CD4-positive, alpha-beta T cell treated with Interleukin-1 beta for 1 hour (primary cell): ENCODE results near the gene ITGB2.

ENCODE experiments used
- DNase-seq, 2 donors: peaks; one replicate each; pipeline ENCODE4 v3.0.0-alpha.2; 2020 to 2022

The ITGB2 gene

GRCh38 chr21:44907966-44908895 is 12.5 kb downstream of the ITGB2 start:
- DNase-seq, result peak in 1 of 2 donors; percentile 52

DNA sequence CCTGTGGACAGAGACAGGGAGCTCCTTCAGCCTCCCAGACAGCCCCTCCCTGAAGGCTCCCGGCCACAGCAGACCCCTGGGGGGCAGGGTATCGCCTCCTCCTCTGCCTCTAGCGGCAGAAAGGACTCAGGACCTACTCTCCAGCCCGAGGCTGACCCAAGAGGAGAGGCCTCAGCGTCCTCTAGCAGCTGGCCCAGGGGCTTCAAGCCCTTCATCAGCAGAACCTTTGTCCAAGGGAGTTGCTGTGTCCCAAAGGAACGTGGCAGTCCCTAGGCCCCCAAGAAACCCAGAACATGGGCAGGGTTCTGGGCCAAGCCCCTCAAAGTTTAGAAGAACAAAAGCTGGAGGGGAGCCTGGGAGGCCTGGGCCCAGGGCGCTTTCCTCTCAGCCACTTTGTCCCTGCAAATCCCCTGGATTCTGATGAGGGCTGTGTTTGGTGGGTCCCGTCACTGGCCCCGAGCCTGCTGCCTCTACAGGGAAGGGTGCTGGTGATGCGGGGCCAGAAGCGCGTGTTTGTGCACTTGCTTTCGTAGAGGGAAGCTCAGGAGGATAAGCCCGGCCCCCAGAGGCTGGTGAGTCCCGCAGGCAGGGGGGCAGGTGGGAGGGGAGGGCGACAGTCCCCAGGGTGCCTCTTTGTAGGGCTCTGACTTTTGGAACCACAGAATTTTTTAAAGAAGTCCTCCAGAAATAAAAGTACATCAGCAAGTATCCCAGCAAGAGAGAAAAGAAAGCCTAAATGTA is 13.3 kb downstream of the ITGB2 start:
- DNase-seq, result no peak

GRCh38 chr21:44905728-44906090 is 15.0 kb downstream of the ITGB2 start:
- no peak for DNase-seq

DNA sequence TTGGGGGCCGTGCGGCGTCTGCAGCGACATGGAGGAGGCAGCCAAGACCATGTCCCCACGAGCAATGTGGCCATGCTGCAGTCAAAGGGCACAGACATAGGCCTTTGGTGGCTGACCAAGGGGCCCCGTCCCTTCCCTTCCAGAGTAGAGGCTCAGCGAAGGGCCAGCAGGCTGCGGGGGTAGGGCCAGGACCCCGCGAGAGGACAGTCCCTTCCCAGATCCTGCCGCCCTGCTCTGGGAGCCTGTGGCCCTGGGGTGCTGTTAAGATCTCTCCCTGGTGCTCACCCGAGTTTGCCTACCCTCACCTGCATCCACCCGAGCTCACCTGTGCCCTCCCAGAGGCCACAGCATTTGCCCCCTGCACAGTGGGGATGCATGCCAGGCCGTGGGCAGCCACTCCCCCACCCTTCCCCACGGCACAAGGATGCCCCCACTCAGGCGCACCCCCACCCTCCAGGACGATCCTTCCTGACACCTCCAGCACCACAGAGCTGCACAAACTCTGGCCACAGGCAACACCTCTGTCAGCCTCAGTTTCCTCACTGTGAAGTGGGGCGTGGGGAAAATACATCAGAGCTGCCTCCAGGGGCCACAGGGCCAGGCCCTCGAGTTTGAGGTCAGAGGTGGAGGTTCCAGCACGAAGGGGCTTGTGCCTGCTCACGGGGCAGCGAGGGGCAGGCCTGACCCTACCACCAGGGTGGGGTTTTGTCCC is 15.5 kb downstream of the ITGB2 start:
- DNase-seq, result no peak

DNA sequence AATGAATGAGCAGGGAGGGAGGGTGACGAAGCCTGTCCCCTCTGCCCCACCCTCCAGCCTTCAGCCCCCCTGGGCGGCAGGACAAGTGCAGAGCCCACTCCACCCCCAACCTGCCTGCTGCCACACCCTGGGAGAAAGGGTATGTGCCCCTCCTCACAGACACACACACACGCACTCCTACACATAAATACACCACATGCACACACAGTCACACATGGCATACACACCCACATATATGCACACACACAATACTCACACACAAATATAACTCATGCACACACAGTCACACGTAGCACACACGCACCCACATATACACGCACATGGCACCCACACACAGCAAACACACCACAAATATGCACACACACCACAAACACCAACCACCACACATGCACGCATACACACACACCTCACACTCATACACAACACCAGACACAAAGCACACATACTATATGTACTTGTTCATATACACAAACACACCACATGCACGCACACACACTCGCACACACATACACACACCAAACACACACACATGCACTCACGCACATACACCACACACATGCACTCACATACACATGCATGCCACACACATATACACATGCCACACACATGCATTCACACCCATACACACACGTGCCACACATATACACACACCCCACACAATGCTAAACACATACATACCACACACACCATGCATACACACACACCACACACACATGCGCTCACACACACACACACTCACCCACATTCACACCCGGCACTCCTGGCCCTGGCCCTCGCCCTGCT is 16.4 kb downstream of the ITGB2 start:
- DNase-seq, result no peak

DNA sequence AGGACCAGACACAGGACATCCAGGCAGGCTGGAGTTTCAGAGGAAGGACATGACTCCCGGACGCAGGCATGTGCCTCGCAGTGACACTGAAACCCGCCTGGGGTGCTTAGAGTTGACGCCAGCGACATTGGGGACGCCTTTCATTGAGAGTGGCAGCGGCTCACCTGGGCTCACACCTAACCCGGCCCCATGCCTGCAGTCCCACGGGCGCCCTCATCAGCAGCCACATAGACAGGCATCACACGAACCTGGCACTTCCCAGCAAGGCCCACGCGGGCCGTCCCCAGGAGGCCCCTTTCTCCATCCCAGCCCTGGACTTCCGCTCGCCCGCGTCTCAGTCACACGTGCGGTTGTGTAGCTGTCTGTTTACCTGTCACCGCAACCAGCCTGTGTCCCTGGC is 17.0 kb downstream of the ITGB2 start:
- DNase-seq, result no peak

GRCh38 chr21:44903050-44903685 is 17.5 kb downstream of the ITGB2 start:
- no peak for DNase-seq

DNA sequence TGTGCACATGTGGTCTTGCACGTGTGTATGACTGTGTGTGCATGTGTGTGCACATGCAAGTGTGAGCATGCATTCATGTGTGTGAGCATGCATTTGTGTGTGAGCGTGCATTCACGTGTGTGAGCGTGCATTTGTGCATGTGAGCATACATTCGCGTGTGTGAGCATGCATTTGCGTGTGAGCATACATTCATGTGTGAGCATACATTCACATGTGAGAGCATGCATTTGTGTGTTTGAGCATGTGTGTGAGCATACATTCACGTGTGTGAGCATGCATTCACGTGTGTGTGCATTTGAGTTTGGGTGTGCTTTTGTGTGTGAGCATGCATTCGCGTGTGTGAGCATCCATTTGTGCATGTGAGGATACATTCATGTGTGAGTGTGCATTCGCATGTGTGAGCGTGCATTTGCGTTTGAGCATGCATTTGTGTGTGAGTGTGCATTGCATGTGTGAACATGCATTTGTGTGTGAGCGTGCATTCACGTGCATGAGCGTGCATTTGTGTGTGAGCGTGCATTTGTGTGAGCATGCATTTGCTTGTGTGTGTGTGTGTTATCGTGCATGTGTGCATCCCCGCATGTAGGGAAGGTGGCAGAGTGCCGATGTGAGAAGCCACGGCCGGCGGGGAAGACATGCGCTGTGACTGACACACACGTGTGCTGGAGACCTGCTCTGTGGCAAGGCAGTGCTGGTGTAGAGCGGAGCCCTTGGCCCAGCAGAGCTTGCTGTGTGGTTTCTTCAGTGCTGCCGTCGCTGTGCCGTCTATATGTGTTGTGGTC is 18.2 kb downstream of the ITGB2 start:
- no peak for DNase-seq

DNA sequence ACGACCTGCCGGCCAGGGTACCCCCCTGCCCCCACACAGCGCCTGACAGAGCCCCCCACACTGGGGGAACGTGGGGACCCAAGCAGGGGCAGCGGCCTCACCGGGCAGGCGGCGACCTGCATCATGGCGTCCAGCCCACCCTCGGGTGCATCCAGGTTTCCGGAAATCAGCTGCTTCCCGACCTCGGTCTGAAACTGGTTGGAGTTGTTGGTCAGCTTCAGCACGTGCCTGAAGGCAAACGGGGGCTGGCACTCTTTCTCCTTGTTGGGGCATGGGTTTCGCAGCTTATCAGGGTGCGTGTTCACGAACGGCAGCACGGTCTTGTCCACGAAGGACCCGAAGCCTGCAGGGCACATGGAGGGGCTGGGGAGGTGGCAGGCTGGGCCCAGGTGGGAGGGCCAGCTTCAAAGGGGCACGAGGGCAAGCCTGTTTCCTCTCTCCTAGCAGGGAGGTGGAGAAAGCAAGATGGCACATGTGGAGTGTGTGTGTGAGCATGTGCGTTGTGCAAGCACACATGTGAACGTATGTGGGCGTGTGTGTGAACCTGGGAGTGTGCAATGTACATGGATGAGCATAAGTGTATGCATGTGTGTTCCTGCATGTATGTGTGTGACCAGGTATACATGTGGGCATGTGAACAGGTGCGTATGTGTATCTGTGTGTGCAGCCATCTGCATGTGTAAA is 19.2 kb downstream of the ITGB2 start:
- DNase-seq, result no peak

- DNase-seq, result no peak
Observed at GRCh38 chr21:44900559-44901251, 20.0 kb downstream of the ITGB2 start.

DNA sequence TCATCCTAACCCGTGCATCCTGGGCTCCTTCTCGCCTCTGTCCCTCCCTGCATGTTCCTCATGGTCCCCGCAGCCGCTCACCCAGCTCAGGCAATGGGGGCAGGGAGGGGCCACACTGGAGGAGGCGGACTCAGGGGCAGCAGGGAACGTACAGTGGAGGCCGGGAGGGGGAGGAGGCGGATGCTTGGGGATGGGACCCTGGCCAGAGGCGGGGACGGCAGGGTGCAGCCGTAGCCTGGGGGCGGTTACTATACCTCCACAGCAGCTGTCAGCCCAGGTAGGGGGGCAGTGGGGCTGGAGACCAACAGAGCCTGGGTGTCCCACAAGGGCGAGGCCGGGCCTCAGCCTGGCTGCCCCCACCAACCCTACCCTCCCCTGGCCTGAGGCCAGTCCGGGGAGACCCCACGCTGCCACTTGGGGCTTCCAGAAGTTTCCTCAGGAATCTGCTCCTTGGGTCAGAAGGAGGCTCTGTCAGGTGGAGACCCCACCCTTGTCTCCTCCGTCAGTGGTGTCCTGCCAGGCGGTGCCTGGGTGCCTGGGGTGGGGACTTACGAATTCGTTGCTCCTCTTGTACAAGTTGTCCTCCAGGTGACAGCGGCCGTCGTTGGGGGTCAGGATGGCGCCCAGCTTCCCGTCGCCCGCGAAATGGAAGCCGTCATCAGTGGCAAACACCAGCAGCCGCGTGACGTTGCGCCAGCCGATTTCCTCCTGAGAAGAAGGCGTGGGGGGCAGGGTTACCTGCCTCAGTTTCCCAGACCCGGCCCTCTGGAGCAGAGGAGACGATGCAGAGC is 20.7 kb downstream of the ITGB2 start:
- DNase-seq, result no peak

DNA sequence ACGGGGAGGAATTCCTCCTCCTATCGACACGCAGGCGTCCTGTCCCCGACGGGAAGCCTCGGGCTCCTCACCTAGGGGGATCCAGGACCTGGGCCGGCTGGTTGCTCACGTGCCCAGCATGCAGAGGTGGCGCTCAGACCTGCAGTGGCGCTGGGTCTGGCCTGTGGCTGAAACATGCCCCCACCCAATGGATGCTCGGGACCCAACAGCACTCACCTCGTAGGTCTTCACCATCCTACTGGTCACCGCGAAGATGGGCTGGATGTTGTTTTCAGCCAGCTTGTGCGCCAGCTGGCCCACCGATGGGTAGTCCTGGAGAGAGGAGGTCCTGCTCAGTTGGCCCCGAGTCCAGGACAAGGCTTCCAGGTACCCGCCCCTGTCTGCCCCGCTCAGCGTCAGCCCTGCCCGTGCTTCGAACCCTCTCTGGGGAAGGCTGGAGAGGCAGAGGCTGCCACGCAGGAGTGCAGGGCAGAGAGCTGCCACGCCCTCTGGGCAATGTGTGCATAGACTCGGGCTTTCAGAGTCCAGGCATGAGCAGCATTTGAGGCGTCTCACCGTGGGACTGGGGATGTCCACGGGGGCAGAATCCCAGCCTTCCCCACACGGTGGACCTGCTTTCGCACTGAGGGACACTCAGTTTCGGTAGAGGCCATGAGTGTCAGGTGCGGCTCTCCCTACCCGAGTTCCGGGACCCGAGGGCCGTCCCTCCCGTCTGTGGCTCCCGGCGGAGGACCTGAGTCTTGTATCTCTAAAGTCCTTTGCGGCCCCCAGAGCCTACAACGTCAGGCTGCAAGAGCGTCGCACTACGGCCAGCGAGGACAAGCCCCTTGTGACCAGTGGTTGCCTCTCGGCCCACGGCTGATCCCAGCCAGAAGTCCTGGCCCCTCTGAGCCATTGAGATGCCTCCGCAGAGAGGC is 21.6 kb downstream of the ITGB2 start:
- no peak for DNase-seq

- DNase-seq, result no peak
Observed at GRCh38 chr21:44898011-44898488, 22.6 kb downstream of the ITGB2 start.

DNA sequence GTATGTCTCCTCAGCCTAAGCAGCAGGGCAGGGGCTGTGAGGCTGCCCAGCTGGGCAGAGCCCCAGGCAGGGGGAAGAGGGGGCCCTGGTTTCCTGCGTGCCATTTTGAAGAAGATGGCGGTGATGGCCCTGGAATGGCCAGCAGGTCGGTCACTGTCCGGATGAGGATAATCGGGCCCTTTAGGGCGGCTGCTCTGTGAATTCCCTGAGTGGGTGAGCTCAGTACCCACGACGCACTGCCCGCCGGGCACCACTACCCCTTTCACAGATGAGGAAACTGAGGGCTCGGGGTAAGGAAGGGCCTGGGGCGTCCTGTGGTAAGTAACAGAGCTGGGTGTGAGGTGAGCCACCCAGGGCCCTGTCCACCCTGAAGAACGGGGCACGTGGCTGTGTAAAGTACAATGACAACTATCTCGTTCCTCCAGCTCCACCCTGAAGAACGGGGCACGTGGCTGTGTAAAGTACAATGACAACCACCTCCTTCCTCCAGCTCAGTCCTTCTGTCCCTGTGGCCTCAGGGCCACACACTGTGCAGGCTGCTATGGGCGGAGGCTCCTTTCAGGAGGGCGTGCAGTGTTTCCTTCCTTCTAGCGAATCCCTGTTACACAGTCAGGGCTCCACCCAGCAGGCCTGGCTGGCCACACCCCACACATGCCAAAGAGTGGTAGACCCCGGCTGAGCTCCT is 23.2 kb downstream of the ITGB2 start:
- peak in 1 of 2 donors; percentile 64 for DNase-seq

DNA sequence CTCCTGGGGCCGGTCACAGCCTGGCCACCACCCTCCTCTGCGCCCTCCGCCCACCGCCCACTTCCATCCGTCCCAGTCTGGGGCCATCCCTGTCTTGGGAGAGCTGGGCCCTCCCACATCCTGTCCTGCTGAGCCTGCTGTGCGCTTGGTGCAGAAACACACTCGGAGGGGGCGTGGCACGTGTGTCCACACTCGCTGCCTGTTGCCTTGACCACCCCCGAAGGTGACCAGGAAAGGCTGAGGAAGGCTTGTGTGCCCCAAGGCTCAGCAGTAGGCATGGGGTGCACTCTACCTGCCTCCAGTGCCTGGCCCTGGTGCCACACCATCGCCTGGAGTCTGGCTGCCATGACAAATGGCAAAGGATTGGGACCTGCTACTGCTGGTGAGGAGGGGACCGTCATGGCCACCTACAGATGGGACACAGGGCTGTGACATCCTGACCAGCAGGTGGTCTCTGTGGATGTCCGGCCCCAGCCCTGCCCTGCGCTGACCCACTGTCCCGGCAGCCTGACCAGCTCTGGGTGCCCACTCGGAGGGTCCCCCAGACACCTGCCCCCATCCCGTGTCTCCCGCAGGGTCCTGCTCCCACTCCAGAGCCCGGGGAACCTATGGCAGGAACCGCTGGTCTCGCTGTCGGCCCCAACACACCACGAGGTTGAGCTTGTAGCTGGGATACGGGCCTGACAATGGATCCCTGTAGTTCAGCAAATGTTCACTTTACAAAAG is 24.0 kb downstream of the ITGB2 start:
- DNase-seq, result no peak

GRCh38 chr21:44895859-44896258 is 24.8 kb downstream of the ITGB2 start:
- DNase-seq, result no peak
